C4-2B (cell line): ENCODE measurements around the gene SSBP3.

Experiments
- CTCF ChIP-seq: fragments of 450-650 bp; conservative IDR thresholded peaks from 2 replicates; pipeline ENCODE4 v1.5.1; 2017; ENCODE audit warnings: mild to moderate bottlenecking
- ZFX ChIP-seq: fragments of 450-650 bp; IDR thresholded peaks from 2 replicates; pipeline ENCODE4 v1.6.1; 2017

DNA sequence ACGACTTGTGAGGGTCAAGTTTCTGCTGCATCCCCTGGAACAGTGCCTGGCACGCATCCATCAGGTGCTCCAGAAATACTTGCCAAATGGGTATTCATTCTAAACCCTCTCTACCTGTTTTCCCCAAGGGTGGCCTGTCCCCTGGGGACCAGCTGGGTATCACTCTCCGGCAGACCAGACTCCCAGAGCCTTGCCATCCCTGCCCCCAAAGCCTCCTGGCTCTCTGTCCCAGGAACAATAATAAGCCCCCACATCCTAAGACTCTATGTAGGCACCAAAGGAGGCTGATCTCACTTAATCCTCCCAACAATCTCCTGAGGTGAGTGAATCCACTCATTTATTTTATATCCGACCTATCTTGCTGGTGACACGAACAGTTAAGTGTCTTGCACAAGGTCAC lies 109.5 kb downstream of the SSBP3 start:
- TF ChIP-seq CTCF (no peak), ZFX (no peak)
